ENCODE results near the gene DVL3.

DNA sequence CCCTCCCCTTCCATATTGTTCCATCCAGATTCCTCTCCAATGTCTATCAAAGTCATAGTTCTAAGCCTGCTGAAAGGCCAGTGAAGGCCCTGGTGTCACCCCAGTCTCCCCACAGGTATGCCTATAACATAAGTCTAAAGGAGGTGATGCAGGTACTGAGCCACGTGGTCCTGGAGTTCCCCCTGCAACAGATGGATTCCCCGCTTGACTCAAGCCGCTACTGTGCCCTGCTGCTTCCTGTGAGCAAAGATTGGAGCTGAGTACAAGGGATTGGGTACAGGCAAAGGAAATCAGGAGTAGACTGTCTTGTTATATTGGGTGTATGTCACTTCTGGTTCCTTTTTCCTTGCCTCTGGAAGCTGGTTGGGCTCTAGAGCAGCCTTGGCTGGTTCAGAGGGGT is 11.8 kb upstream of the DVL3 start:
- TF ChIP-seq GATA3 (IDR thresholded peaks at IDR 0.05; ENCODE audit: low read depth, low read length) (no peak), GATA2 (IDR thresholded peaks at IDR 0.05; ENCODE audit: low read depth, low read length) (no peak)

Measured in SH-SY5Y (cell line).